ENCODE results near the gene TENM4.

- TF ChIP-seq MAX (IDR thresholded peaks at IDR 0.05) (no peak), CTCF (IDR thresholded peaks at IDR 0.05) (no peak), JUN (IDR thresholded peaks at IDR 0.05) (no peak), RFX5 (IDR thresholded peaks at IDR 0.05) (no peak), POLR2A (IDR thresholded peaks at IDR 0.05; ENCODE audit: low read length) (no peak), SMC3 (IDR thresholded peaks at IDR 0.05) (no peak), JUNB (IDR thresholded peaks at IDR 0.05) (no peak), NFE2L2 (conservative IDR thresholded peaks at IDR 0.05; ENCODE audit: low read length) (no peak), FOSL2 (IDR thresholded peaks at IDR 0.05) (no peak), FOSL2 (CRISPR knock-in tag; IDR thresholded peaks at IDR 0.05) (no peak), SREBF2 (IDR thresholded peaks at IDR 0.05) (no peak), KDM1A (IDR thresholded peaks at IDR 0.05; ENCODE audit: low read depth) (no peak), REST (IDR thresholded peaks at IDR 0.05) (no peak), KDM5A (IDR thresholded peaks at IDR 0.05) (no peak), CBX8 (IDR thresholded peaks at IDR 0.05) (no peak)
Observed at GRCh38 chr11:79097246-79097875, 343.5 kb downstream of the TENM4 start.
